Measurements from ENCODE around the gene YTHDF2. TPM values are rescaled to one million over a fixed set of nuclear protein-coding genes. Genes with fewer than 3 reads are reported as not detected.
"Not testable (repeated sequence)": the region's sequence is repeated elsewhere in the genome, so short reads cannot be mapped to it uniquely, and the experiment has no call there.

The YTHDF2 gene
- total RNA-seq, 1 donor from 2014 or later = 97.5 TPM

DNA sequence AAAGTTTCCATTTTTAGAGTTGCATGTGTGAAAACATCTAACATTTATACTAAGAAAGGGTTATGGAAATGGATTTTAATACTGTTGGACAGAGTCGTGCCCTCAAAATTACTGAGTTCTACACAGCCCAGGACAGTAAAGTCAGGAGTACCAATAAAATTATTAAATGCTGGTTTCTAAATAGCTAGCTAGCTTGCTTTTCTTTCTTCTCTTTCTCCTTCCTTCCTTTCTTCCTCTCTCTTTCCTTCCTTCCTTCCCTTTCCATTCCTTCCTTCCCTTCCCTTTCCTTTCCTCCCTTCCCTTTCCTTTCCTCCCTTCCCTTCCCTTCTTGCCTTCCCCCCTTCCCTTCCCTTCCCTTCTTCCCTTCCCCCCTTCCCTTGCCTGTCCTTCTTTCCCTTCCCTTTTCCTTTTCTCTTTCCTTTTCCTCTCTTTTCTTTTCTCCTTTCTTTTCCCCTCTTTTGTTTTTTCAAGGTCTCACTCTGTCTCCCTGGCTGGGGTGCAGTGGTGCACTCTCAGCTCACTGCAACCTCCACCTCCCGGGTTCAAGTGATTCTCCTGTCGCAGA lies 33.9 kb downstream of the YTHDF2 start:
- Histone ChIP-seq H3K4me3 (ENCODE audit: insufficient read depth, low read depth, low read length) (no peak overlapping the region), H4K20me1 (ENCODE audit: insufficient read depth, low read length) (peaks cover 86% of the 10 kb centered on the region), H3K9me3 (ENCODE audit: insufficient read depth, low read depth, low read length) (no peaks in the 10 kb centered on the region), H3K9ac (ENCODE audit: low read length) (no peak overlapping the region), H3K4me1 (ENCODE audit: insufficient read depth, low read length) (no peaks in the 10 kb centered on the region), H2AFZ (ENCODE audit: low read depth, low read length) (no peak overlapping the region), H3K36me3 (ENCODE audit: insufficient read depth, low read length) (peaks cover 26% of the 10 kb centered on the region), H3K27ac (ENCODE audit: low read depth, low read length) (no peak overlapping the region), H3K27me3 (ENCODE audit: insufficient read depth, low read length) (no peaks in the 10 kb centered on the region), H3K4me2 (ENCODE audit: low read length) (no peak overlapping the region), H3K79me2 (ENCODE audit: insufficient read depth, low read length) (peaks cover 55% of the 10 kb centered on the region)
- Mint-ChIP-seq H3K9me3 (ENCODE audit: unreplicated experiment) (no peaks in the 10 kb centered on the region), H3K36me3 (ENCODE audit: low read depth, unreplicated experiment) (peaks cover 2% of the 10 kb centered on the region), H3K27me3 (ENCODE audit: low read depth, unreplicated experiment) (no peaks in the 10 kb centered on the region), H3K4me3 (ENCODE audit: unreplicated experiment) (no peak overlapping the region), H3K27ac (ENCODE audit: unreplicated experiment) (no peak overlapping the region), H3K4me1 (ENCODE audit: low read depth, unreplicated experiment) (no peaks in the 10 kb centered on the region)
- no peak for FAIRE-seq
- TF ChIP-seq, protein P1, sequence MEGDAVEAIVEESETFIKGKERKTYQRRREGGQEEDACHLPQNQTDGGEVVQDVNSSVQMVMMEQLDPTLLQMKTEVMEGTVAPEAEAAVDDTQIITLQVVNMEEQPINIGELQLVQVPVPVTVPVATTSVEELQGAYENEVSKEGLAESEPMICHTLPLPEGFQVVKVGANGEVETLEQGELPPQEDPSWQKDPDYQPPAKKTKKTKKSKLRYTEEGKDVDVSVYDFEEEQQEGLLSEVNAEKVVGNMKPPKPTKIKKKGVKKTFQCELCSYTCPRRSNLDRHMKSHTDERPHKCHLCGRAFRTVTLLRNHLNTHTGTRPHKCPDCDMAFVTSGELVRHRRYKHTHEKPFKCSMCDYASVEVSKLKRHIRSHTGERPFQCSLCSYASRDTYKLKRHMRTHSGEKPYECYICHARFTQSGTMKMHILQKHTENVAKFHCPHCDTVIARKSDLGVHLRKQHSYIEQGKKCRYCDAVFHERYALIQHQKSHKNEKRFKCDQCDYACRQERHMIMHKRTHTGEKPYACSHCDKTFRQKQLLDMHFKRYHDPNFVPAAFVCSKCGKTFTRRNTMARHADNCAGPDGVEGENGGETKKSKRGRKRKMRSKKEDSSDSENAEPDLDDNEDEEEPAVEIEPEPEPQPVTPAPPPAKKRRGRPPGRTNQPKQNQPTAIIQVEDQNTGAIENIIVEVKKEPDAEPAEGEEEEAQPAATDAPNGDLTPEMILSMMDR (IDR thresholded peaks at IDR 0.05; ENCODE audit: insufficient read depth, low read depth, low read length) = no peak
- TF ChIP-seq EZH2 (IDR thresholded peaks at IDR 0.05; ENCODE audit: insufficient read depth, low read length) = no peak
- DNase-seq (ENCODE audit: low read depth) = no peak

DNA sequence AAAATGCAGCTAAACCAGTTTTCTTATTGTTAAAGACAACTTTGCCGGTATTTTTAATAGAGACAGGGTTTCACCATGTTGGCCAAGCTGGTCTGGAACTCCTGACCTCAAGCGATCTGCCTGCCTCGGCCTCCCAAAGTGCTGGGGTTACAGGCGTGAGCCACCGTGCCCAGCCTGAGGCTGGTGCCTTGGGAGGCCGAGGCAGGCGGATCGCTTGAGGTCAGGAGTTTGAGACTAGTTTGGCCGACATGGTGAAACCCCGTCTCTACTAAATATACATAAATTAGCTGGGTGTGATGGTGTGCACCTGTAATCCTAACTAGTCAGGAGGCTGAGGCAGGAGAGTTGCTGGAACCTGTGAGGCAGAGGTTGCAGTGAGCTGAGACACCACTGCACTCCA lies 35.2 kb downstream of the YTHDF2 start:
- H3K4me3 Mint-ChIP-seq (ENCODE audit: unreplicated experiment); H3K9me3 ChIP-seq (ENCODE audit: insufficient read depth, low read depth, low read length); H3K9ac ChIP-seq (ENCODE audit: low read length); H3K27ac ChIP-seq (ENCODE audit: low read depth, low read length); H3K27me3 ChIP-seq (ENCODE audit: insufficient read depth, low read length); H3K27me3 Mint-ChIP-seq (ENCODE audit: low read depth, unreplicated experiment); H2AFZ ChIP-seq (ENCODE audit: low read depth, low read length); H3K4me1 ChIP-seq (ENCODE audit: insufficient read depth, low read length); H3K4me3 ChIP-seq (ENCODE audit: insufficient read depth, low read depth, low read length); H3K4me2 ChIP-seq (ENCODE audit: low read length); FAIRE-seq; H3K27ac Mint-ChIP-seq (ENCODE audit: unreplicated experiment); H3K9me3 Mint-ChIP-seq (ENCODE audit: unreplicated experiment); H3K36me3 Mint-ChIP-seq (ENCODE audit: low read depth, unreplicated experiment); DNase-seq (ENCODE audit: low read depth); H3K4me1 Mint-ChIP-seq (ENCODE audit: low read depth, unreplicated experiment): not testable (repeated sequence)
- H4K20me1 ChIP-seq (ENCODE audit: insufficient read depth, low read length) = peaks cover 78% of the 10 kb centered on the region
- peaks cover 20% of the 10 kb centered on the region for H3K36me3 ChIP-seq (ENCODE audit: insufficient read depth, low read length)
- peaks cover 43% of the 10 kb centered on the region for H3K79me2 ChIP-seq (ENCODE audit: insufficient read depth, low read length)

DNA sequence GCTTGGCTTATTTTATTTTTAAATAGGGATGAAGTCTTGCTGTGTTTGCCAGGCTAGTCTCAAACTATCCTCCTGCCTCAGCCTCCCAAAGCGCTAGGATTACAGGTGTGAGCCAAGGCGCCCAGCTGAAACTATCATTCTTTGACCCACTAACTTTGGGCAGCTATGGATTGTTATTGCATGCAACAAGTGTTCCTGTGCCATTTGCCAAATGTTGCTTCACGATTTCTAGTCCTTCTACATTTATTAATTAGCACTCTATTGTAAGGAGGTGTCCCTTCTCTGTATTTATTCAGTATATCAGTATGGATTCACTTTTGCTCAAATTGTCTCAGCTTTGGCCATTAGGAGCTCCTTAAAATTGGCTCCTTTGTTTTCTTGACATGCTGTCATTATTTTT lies 36.4 kb downstream of the YTHDF2 start:
- H4K20me1 ChIP-seq (ENCODE audit: insufficient read depth, low read length) = peaks cover 74% of the 10 kb centered on the region
- Mint-ChIP-seq H3K4me1 (ENCODE audit: low read depth, unreplicated experiment) (no peaks in the 10 kb centered on the region), H3K9me3 (ENCODE audit: unreplicated experiment) (no peaks in the 10 kb centered on the region), H3K4me3 (ENCODE audit: unreplicated experiment) (no peak overlapping the region), H3K27ac (ENCODE audit: unreplicated experiment) (no peak overlapping the region), H3K36me3 (ENCODE audit: low read depth, unreplicated experiment) (peaks cover 7% of the 10 kb centered on the region), H3K27me3 (ENCODE audit: low read depth, unreplicated experiment) (no peaks in the 10 kb centered on the region)
- H3K79me2 ChIP-seq (ENCODE audit: insufficient read depth, low read length) = peaks cover 32% of the 10 kb centered on the region
- DNase-seq (ENCODE audit: low read depth) (no peak), FAIRE-seq (no peak)
- no peaks in the 10 kb centered on the region for H3K4me1 ChIP-seq (ENCODE audit: insufficient read depth, low read length)
- H3K4me3 ChIP-seq (ENCODE audit: insufficient read depth, low read depth, low read length) = no peak overlapping the region
- H3K27ac ChIP-seq (ENCODE audit: low read depth, low read length) = no peak overlapping the region
- H3K36me3 ChIP-seq (ENCODE audit: insufficient read depth, low read length) = peaks cover 20% of the 10 kb centered on the region
- H2AFZ ChIP-seq (ENCODE audit: low read depth, low read length) = no peak overlapping the region
- no peak overlapping the region for H3K4me2 ChIP-seq (ENCODE audit: low read length)
- TF ChIP-seq, protein P1 (IDR thresholded peaks at IDR 0.05; ENCODE audit: insufficient read depth, low read depth, low read length) = no peak
- no peak for TF ChIP-seq EZH2 (IDR thresholded peaks at IDR 0.05; ENCODE audit: insufficient read depth, low read length)
- no peaks in the 10 kb centered on the region for H3K27me3 ChIP-seq (ENCODE audit: insufficient read depth, low read length)
- no peak overlapping the region for H3K9ac ChIP-seq (ENCODE audit: low read length)
- no peaks in the 10 kb centered on the region for H3K9me3 ChIP-seq (ENCODE audit: insufficient read depth, low read depth, low read length)
